ENCODE data around the gene PSPH.
A peak's percentile ranks its signal among the peaks of the same experiment; 100 is the strongest.
"Not testable (repeated sequence)": the region's sequence is repeated elsewhere in the genome, so short reads cannot be mapped to it uniquely, and the experiment has no call there.

The PSPH gene

GRCh38 chr7:56063500-56063881 is 12.2 kb upstream of the PSPH start:
- peak overlapping the region; percentile 88 to 98 (median 98) for H3K27ac Mint-ChIP-seq
- TF ChIP-seq CTCF (IDR thresholded peaks at IDR 0.05; ENCODE audit: unreplicated experiment in 3 of 3): no peak
- H3K4me3 Mint-ChIP-seq: peak overlapping the region; percentile 92 to 97 (median 94)
- peaks cover 18% of the 10 kb centered on the region for H3K4me1 Mint-ChIP-seq
- H3K27me3 Mint-ChIP-seq (ENCODE audit: low read depth): no peaks in the 10 kb centered on the region
- H3K9me3 Mint-ChIP-seq: no peaks in the 10 kb centered on the region
- H3K36me3 Mint-ChIP-seq (ENCODE audit: low read depth): peaks cover 61% of the 10 kb centered on the region

- H3K4me1 Mint-ChIP-seq: peaks cover 18% of the 10 kb centered on the region
- H3K36me3 Mint-ChIP-seq (ENCODE audit: low read depth): peaks cover 67% of the 10 kb centered on the region
- H3K4me3 Mint-ChIP-seq: peak overlapping the region; percentile 4 to 53 (median 37)
- no peaks in the 10 kb centered on the region for H3K27me3 Mint-ChIP-seq (ENCODE audit: low read depth)
- TF ChIP-seq CTCF (IDR thresholded peaks at IDR 0.05; ENCODE audit: unreplicated experiment in 3 of 3): no peak
- no peaks in the 10 kb centered on the region for H3K9me3 Mint-ChIP-seq
- peak overlapping the region; percentile 18 to 98 (median 28) for H3K27ac Mint-ChIP-seq
Measured at GRCh38 chr7:56062382-56062781, 11.1 kb upstream of the PSPH start.

GRCh38 chr7:56053993-56054392 is 2.7 kb upstream of the PSPH start:
- Mint-ChIP-seq H3K36me3 (ENCODE audit: low read depth) (peaks cover 57% of the 10 kb centered on the region), H3K27ac (peak overlapping the region in 1 of 3 experiments; percentile 41), H3K4me3 (peak overlapping the region; percentile 67 to 98 (median 72)), H3K27me3 (ENCODE audit: low read depth) (no peaks in the 10 kb centered on the region), H3K4me1 (peaks cover 15% of the 10 kb centered on the region), H3K9me3 (no peaks in the 10 kb centered on the region)
- no peak for TF ChIP-seq CTCF (IDR thresholded peaks at IDR 0.05; ENCODE audit: unreplicated experiment in 3 of 3)

- peak overlapping the region in 1 of 3 experiments; percentile 97 for H3K27ac Mint-ChIP-seq
- H3K36me3 Mint-ChIP-seq (ENCODE audit: low read depth): peaks cover 53% of the 10 kb centered on the region
- H3K9me3 Mint-ChIP-seq: no peaks in the 10 kb centered on the region
- peaks cover 17% of the 10 kb centered on the region for H3K4me1 Mint-ChIP-seq
- H3K27me3 Mint-ChIP-seq (ENCODE audit: low read depth): no peaks in the 10 kb centered on the region
- no peak for TF ChIP-seq CTCF (IDR thresholded peaks at IDR 0.05; ENCODE audit: unreplicated experiment in 3 of 3)
- H3K4me3 Mint-ChIP-seq: peak overlapping the region; percentile 92 to 98 (median 97)
Measured at GRCh38 chr7:56053379-56053778, 2.1 kb upstream of the PSPH start.

- peaks cover 32% of the 10 kb centered on the region for H3K36me3 Mint-ChIP-seq (ENCODE audit: low read depth)
- no peaks in the 10 kb centered on the region for H3K9me3 Mint-ChIP-seq
- peak overlapping the region; percentile 92 to 99 (median 98) for H3K4me3 Mint-ChIP-seq
- H3K27ac Mint-ChIP-seq: peak overlapping the region; percentile 97 to 100 (median 98)
- H3K27me3 Mint-ChIP-seq (ENCODE audit: low read depth): no peaks in the 10 kb centered on the region
- no peak for TF ChIP-seq CTCF (IDR thresholded peaks at IDR 0.05; ENCODE audit: unreplicated experiment in 3 of 3)
- peaks cover 26% of the 10 kb centered on the region for H3K4me1 Mint-ChIP-seq
Measured at GRCh38 chr7:56051053-56051338, 248 bp downstream of the PSPH start.

- H3K4me3 Mint-ChIP-seq: peak overlapping the region in 2 of 3 experiments; percentile 19 to 38
- H3K36me3 Mint-ChIP-seq (ENCODE audit: low read depth): peaks cover 15% of the 10 kb centered on the region
- H3K9me3 Mint-ChIP-seq; H3K27me3 Mint-ChIP-seq (ENCODE audit: low read depth): not testable (repeated sequence)
- H3K27ac Mint-ChIP-seq: peak overlapping the region; percentile 61 to 67 (median 65)
- H3K4me1 Mint-ChIP-seq: peaks cover 26% of the 10 kb centered on the region
Measured at GRCh38 chr7:56048763-56049162, 2.5 kb downstream of the PSPH start.
